RPMI7951 (cell line): ENCODE data around the gene MPHOSPH9. TPM values are rescaled to one million over a fixed set of nuclear protein-coding genes. Genes with fewer than 3 reads are reported as not detected.

ENCODE experiments used
- DNase-seq: peaks from one replicate; pipeline ENCODE4 v3.0.0-alpha.2; 2012; ENCODE audit warnings: low read depth
- total RNA-seq: library from RNA; depleted of rRNA; stranded (reverse); fragments of >200 nt; shearing (Covaris generic); gene quantifications from 2 replicates; pipeline ENCODE4 v1.2.3, GENCODE V29; 2014

Gene MPHOSPH9
- total RNA-seq, 1 experiment from 2014 or later, result 66.7 TPM

GRCh38 chr12:123149501-123150274 lies 83.3 kb downstream of the MPHOSPH9 start:
- no peak for DNase-seq

- DNase-seq, result peak; percentile 22
Observed at GRCh38 chr12:123149088-123149487, 83.9 kb downstream of the MPHOSPH9 start.

- no peak for DNase-seq
Observed at GRCh38 chr12:123148655-123149054, 84.3 kb downstream of the MPHOSPH9 start.

- no peak for DNase-seq
Observed at GRCh38 chr12:123148223-123148622, 84.7 kb downstream of the MPHOSPH9 start.

- DNase-seq, result no peak
Observed at GRCh38 chr12:123145211-123145610, 87.7 kb downstream of the MPHOSPH9 start.

- peak; percentile 60 for DNase-seq
Observed at GRCh38 chr12:123143736-123144461, 89.0 kb downstream of the MPHOSPH9 start.

- peak; percentile 42 for DNase-seq
Observed at GRCh38 chr12:123142921-123143735, 89.8 kb downstream of the MPHOSPH9 start.

- DNase-seq, result peak; percentile 71
Observed at GRCh38 chr12:123142518-123142840, 90.5 kb downstream of the MPHOSPH9 start.

- DNase-seq, result peak; percentile 79
Observed at GRCh38 chr12:123141615-123142517, 91.1 kb downstream of the MPHOSPH9 start.

GRCh38 chr12:123140676-123141614 lies 92.0 kb downstream of the MPHOSPH9 start:
- DNase-seq, result no peak

- peak; percentile 61 for DNase-seq
Observed at GRCh38 chr12:123139926-123140675, 92.8 kb downstream of the MPHOSPH9 start.

GRCh38 chr12:123135688-123136087 lies 97.3 kb downstream of the MPHOSPH9 start:
- DNase-seq, result no peak

- DNase-seq, result peak; percentile 63
Observed at GRCh38 chr12:123134826-123135225, 98.1 kb downstream of the MPHOSPH9 start.

- DNase-seq, result peak; percentile 92
Observed at GRCh38 chr12:123134271-123134671, 98.7 kb downstream of the MPHOSPH9 start.

- no peak for DNase-seq
Observed at GRCh38 chr12:123133701-123134100, 99.2 kb downstream of the MPHOSPH9 start.

- no peak for DNase-seq
Observed at GRCh38 chr12:123132951-123133619, 99.9 kb downstream of the MPHOSPH9 start.

GRCh38 chr12:123131879-123132402 lies 101.0 kb downstream of the MPHOSPH9 start:
- DNase-seq, result no peak

- DNase-seq, result peak; percentile 74
Observed at GRCh38 chr12:123131291-123131832, 101.6 kb downstream of the MPHOSPH9 start.
